A549 (cell line): ENCODE results near the gene PDGFD. TPM values are rescaled to one million over a fixed set of nuclear protein-coding genes. Genes with fewer than 3 reads are reported as not detected.
A peak's percentile ranks its signal among the peaks of the same experiment; 100 is the strongest.

Experiments used
- ATAC-seq, 2 experiments: fragments of 200-7000 bp in 1 of 2; fragments of >200 bp in 1 of 2; cut with Nextera tagmentation in 1 of 2; cut with Tn5 transposase in 1 of 2; 3 replicates each; pipeline versions ENCODE4 v1.8.0 to v1.9.1; 2018 to 2020; ENCODE audit warnings: mild to moderate bottlenecking in 1 of 2, moderate library complexity in 1 of 2
- CTCF ChIA-PET: fragments of 300-600 bp; sonication (Branson Sonifier 250); formaldehyde crosslinking; extraction: SDS; loops from one replicate; lab custom pipeline; 2021; ENCODE audit warnings: antibody characterized with exemption, inconsistent platforms; lab: Yijun Ruan, JAX
- POLR2A ChIA-PET: fragments of 350-600 bp; formaldehyde crosslinking; extraction: SDS; loops from one replicate; lab custom pipeline; 2021; ENCODE audit warnings: antibody characterized with exemption, inconsistent platforms; lab: Yijun Ruan, JAX
- DNase-seq, 2 experiments: peaks; one replicate each; pipeline versions ENCODE4 v3.0.0 to v3.0.0-alpha.2; 2011 to 2016; ENCODE audit warnings: low read depth in 1 of 2, low spot score in 1 of 2
- FAIRE-seq: peaks from 2 replicates; lab custom pipeline; 2011; peaks lifted over from hg19 to GRCh38; lab: Jason Lieb, UNC
- H3K27ac ChIP-seq, 2 experiments: fragments of >200 bp; sonication (Bioruptor Twin); formaldehyde crosslinking; 3 replicates each; pipeline ENCODE4 v1.5.1; 2016 to 2017
- H3K4me1 ChIP-seq: fragments of >200 bp; sonication (Bioruptor Twin); formaldehyde crosslinking; 3 replicates; pipeline ENCODE4 v1.6.1; 2016
- H3K4me2 ChIP-seq: fragments of >200 bp; sonication (Bioruptor Twin); formaldehyde crosslinking; 3 replicates; pipeline ENCODE4 v1.6.1; 2016
- H3K4me3 ChIP-seq: fragments of >200 bp; sonication (Bioruptor Twin); formaldehyde crosslinking; 3 replicates; pipeline ENCODE4 v1.5.1; 2016
- H3K9me3 ChIP-seq: fragments of >200 bp; sonication (Bioruptor Twin); formaldehyde crosslinking; 3 replicates; pipeline ENCODE4 v1.6.1; 2016
- BCL3 ChIP-seq: fragments of >200 bp; sonication (Bioruptor Twin); formaldehyde crosslinking; IDR thresholded peaks from 3 replicates; pipeline ENCODE4 v1.6.1; 2016
- CEBPB ChIP-seq, 2 experiments: fragments of >200 bp in 1 of 2; sonication (Bioruptor Twin) in 1 of 2; formaldehyde crosslinking in 1 of 2; IDR thresholded peaks; 2 replicates each; pipeline ENCODE4 v1.6.1; 2012 to 2016
- CHD2 ChIP-seq: fragments of 150-350 bp; IDR thresholded peaks from 2 replicates; pipeline ENCODE4 v1.6.1; 2014; ENCODE audit warnings: low read length; ENCODE audit not compliant: partially characterized antibody
- CHD4 ChIP-seq: fragments of 200-600 bp; sonication (generic); IDR thresholded peaks from 2 replicates; pipeline ENCODE4 v1.6.1; 2016; ENCODE audit warnings: antibody characterized with exemption, mild to moderate bottlenecking, borderline replicate concordance
- EHMT2 ChIP-seq: fragments of 200-600 bp; sonication (generic); IDR thresholded peaks from 2 replicates; pipeline ENCODE4 v1.6.1; 2016; ENCODE audit warnings: antibody characterized with exemption, low read depth, mild to moderate bottlenecking, moderate library complexity
- EP300 ChIP-seq, 2 experiments: fragments of >200 bp; sonication (Bioruptor Twin); formaldehyde crosslinking; IDR thresholded peaks; 2 replicates in 1 of 2; 3 replicates in 1 of 2; pipeline ENCODE4 v1.6.1; 2016 to 2017
- FOXS1 ChIP-seq: fragments of 250-450 bp; sonication (Bioruptor Pico); IDR thresholded peaks from 2 replicates; pipeline ENCODE4 v1.5.0; 2020; ENCODE audit warnings: mild to moderate bottlenecking, moderate library complexity
- GATA3 ChIP-seq: IDR thresholded peaks from 2 replicates; pipeline ENCODE4 v1.6.1; 2012; ENCODE audit warnings: borderline replicate concordance
- JUNB ChIP-seq: fragments of >200 bp; sonication (Bioruptor Twin); formaldehyde crosslinking; IDR thresholded peaks from 2 replicates; pipeline ENCODE4 v1.6.1; 2016
- KDM5A ChIP-seq: fragments of 200-600 bp; sonication (generic); IDR thresholded peaks from 2 replicates; pipeline ENCODE4 v1.6.1; 2016; ENCODE audit warnings: antibody characterized with exemption, mild to moderate bottlenecking
- MAFK ChIP-seq: fragments of 450-650 bp; IDR thresholded peaks from 2 replicates; pipeline ENCODE4 v1.6.1; 2014; ENCODE audit not compliant: partially characterized antibody
- NFE2L2 ChIP-seq: fragments of 150-350 bp; conservative IDR thresholded peaks from 2 replicates; pipeline ENCODE4 v1.6.1; 2014; ENCODE audit warnings: low read length
- NR3C1 ChIP-seq: fragments of >200 bp; sonication (Bioruptor Twin); formaldehyde crosslinking; IDR thresholded peaks from 3 replicates; pipeline ENCODE4 v1.6.1; 2017
- RNF2 ChIP-seq: fragments of 200-600 bp; sonication (generic); IDR thresholded peaks from 2 replicates; pipeline ENCODE4 v1.6.1; 2016; ENCODE audit warnings: low read depth, mild to moderate bottlenecking, antibody characterized with exemption, moderate library complexity, borderline replicate concordance
- TFCP2L1 ChIP-seq: fragments of 250-450 bp; sonication (Bioruptor Pico); IDR thresholded peaks from 2 replicates; pipeline ENCODE4 v1.5.0; 2021; ENCODE audit warnings: mild to moderate bottlenecking
- TP53 ChIP-seq: fragments of 250-450 bp; sonication (Bioruptor Pico); IDR thresholded peaks from 2 replicates; pipeline ENCODE4 v1.5.0; 2021; ENCODE audit warnings: mild to moderate bottlenecking, moderate library complexity
- ZNF302 ChIP-seq: fragments of 250-450 bp; sonication (Bioruptor Pico); IDR thresholded peaks from 2 replicates; pipeline ENCODE4 v1.9.0; 2021; ENCODE audit warnings: inconsistent platforms, mild to moderate bottlenecking, moderate library complexity
- WGBS: methylation state at CpG from one replicate; pipeline ENCODE4 v1.1.6; 2017; ENCODE audit errors: missing lambda C conversion rate; 5-methylcytosine and 5-hydroxymethylcytosine counted together
- polyA plus RNA-seq, 4 experiments: library from polyadenylated mRNA; depleted of rRNA in 3 of 4; stranded (reverse); fragments of >200 nt; fragmentation: RNase III in 1 of 4; extraction: RNeasy Plus Mini Kit Qiagen cat#74134 plus additional on column Dnase treatment in 1 of 4; gene quantifications; 2 replicates in 3 of 4; 3 replicates in 1 of 4; pipeline ENCODE4 v1.2.3, GENCODE V29; 2011 to 2017

The PDGFD gene
- polyA plus RNA-seq, 2 of the 4 experiments (the other 2 are of a cell fraction) = 11.1 to 29.7 TPM

- FAIRE-seq (no peak), DNase-seq (no peak), ATAC-seq (no peak)
- CTCF ChIA-PET = no interaction called here
- Histone ChIP-seq H3K9me3 (no peaks in the 10 kb centered on the region), H3K4me2 (peak overlapping the region; percentile 48), H3K4me1 (peaks cover 21% of the 10 kb centered on the region), H3K4me3 (no peak overlapping the region), H3K27ac (peak overlapping the region in 1 of 2 experiments; percentile 58; a peak in 2 of 6 replicates)
- TF ChIP-seq CEBPB (IDR thresholded peaks at IDR 0.05) = peak in 1 of 2 experiments; percentile 45; a peak in 1 of 4 replicates
- TF ChIP-seq ZNF302 (CRISPR knock-in tag) = no peak
- TF ChIP-seq NR3C1 = no peak
- POLR2A ChIA-PET = no interaction called here
- WGBS = 25% methylated on average over 2 of the region's 2 CpGs
These were observed 223.4 kb downstream of the PDGFD start for GRCh38 chr11:103940551-103940950.

GRCh38 chr11:103939694-103940093, 224.3 kb downstream of the PDGFD start:
- no peak for FAIRE-seq
- Histone ChIP-seq H3K4me2 (peak overlapping the region; percentile 48; the same call in 2 of the 3 replicates), H3K4me3 (no peak overlapping the region), H3K4me1 (peaks cover 23% of the 10 kb centered on the region)
- ATAC-seq = no peak
- DNase-seq = no peak
- TF ChIP-seq EHMT2 = no peak
- TF ChIP-seq FOXS1 (CRISPR knock-in tag) = no peak
- no peak for TF ChIP-seq NR3C1
- no peak for TF ChIP-seq KDM5A
- TF ChIP-seq, all 56 proteins: peak for 0
- POLR2A ChIA-PET = no interaction called here
- H3K9me3 ChIP-seq = no peaks in the 10 kb centered on the region
- CTCF ChIA-PET = no interaction called here
- 95% methylated on average over 3 of the region's 3 CpGs for WGBS
- no peak overlapping the region for H3K27ac ChIP-seq

- Histone ChIP-seq H3K4me2 (no peak overlapping the region), H3K4me1 (peaks cover 21% of the 10 kb centered on the region), H3K27ac (no peak overlapping the region), H3K9me3 (no peaks in the 10 kb centered on the region), H3K4me3 (no peak overlapping the region)
- ChIA-PET POLR2A (no interaction called here), CTCF (interaction anchor here (0.6 kb wide), 1 partner anchor 1387 kb away, joined by 3 read pairs; no protein-coding TSS in a partner anchor)
- TF ChIP-seq RNF2 (no peak), JUNB (no peak), BCL3 (no peak)
- 44% methylated on average over 1 of the region's 1 CpG for WGBS
- ATAC-seq (no peak), FAIRE-seq (no peak), DNase-seq (no peak)
These were observed 227.9 kb downstream of the PDGFD start for GRCh38 chr11:103936059-103936458.

GRCh38 chr11:103935219-103935618, 228.7 kb downstream of the PDGFD start:
- TF ChIP-seq TFCP2L1 (CRISPR knock-in tag) = no peak
- no peak for TF ChIP-seq NFE2L2
- no peak for TF ChIP-seq MAFK
- no peak for TF ChIP-seq EP300 (IDR thresholded peaks at IDR 0.05)
- TF ChIP-seq RNF2 = no peak
- TF ChIP-seq CHD4 = no peak
- TF ChIP-seq CHD2 = no peak
- TF ChIP-seq GATA3 = no peak
- TF ChIP-seq TP53 (CRISPR knock-in tag) = no peak
- no peak for TF ChIP-seq FOXS1 (CRISPR knock-in tag)
- no peak for FAIRE-seq
- Histone ChIP-seq H3K9me3 (no peaks in the 10 kb centered on the region), H3K4me2 (no peak overlapping the region), H3K4me1 (peaks cover 12% of the 10 kb centered on the region; the same call in 2 of the 3 replicates), H3K4me3 (no peak overlapping the region), H3K27ac (no peak overlapping the region)
- ChIA-PET POLR2A (no interaction called here), CTCF (no interaction called here)
- no peak for DNase-seq
- no peak for ATAC-seq
- WGBS = 100% methylated on average over 2 of the region's 2 CpGs
